ENCODE data around the gene GCLC. TPM values are rescaled to one million over a fixed set of nuclear protein-coding genes. Genes with fewer than 3 reads are reported as not detected.

The GCLC gene
- total and polyA plus RNA-seq, 5 donors from 2014 or later, result 8.0 to 19.9 (median 9.6) TPM

DNA sequence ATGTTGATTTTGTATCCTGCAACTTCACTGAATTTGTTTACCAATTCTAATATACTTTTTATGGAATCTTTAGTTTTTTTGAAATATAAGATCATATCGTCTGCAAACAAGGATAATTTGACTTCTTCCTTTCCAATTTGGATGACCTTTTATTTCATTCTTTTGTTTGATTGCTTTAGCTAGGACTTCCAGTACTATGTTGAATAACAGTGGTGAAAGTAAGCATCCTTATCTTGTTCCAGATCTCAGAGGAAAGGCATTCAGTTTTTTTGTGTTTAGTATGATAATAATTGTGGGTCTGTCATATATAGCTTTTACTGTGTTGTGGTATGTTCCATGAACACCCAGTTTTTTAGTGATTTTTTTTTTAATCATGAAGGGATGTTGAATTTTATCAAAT is 75.7 kb downstream of the GCLC start:
- no peaks in the 10 kb centered on the region for H3K4me1 ChIP-seq (ENCODE audit: control insufficient read depth, insufficient read depth, low read length, poor library complexity, severe bottlenecking)
- no peaks in the 10 kb centered on the region for H3K36me3 ChIP-seq (ENCODE audit: control insufficient read depth, insufficient read depth, low read length)
- H3K27ac Mint-ChIP-seq, result no peak overlapping the region
- peaks cover 0 to 4% (median 0%) of the 10 kb centered on the region in 4 donors for H3K4me1 Mint-ChIP-seq
- H3K4me3 ChIP-seq (ENCODE audit: low read depth, low read length), result no peak overlapping the region
- no peaks in the 10 kb centered on the region for H3K9me3 ChIP-seq (ENCODE audit: control insufficient read depth in 2 of 2, low read length in 2 of 2)
- peaks cover 22% of the 10 kb centered on the region for H3K27me3 Mint-ChIP-seq
- no peak for ATAC-seq (ENCODE audit: low read depth in 2 of 2)
- H3K27ac ChIP-seq (ENCODE audit: insufficient read depth, low read length, poor library complexity, severe bottlenecking), result no peak overlapping the region
- H3K4me3 Mint-ChIP-seq, result no peak overlapping the region
- peaks cover 2% of the 10 kb centered on the region for H3K27me3 ChIP-seq (ENCODE audit: control insufficient read depth, insufficient read depth, low read length)
- H3K36me3 Mint-ChIP-seq, result no peaks in the 10 kb centered on the region
- DNase-seq, result no peak
- H3K9me3 Mint-ChIP-seq, result no peaks in the 10 kb centered on the region

DNA sequence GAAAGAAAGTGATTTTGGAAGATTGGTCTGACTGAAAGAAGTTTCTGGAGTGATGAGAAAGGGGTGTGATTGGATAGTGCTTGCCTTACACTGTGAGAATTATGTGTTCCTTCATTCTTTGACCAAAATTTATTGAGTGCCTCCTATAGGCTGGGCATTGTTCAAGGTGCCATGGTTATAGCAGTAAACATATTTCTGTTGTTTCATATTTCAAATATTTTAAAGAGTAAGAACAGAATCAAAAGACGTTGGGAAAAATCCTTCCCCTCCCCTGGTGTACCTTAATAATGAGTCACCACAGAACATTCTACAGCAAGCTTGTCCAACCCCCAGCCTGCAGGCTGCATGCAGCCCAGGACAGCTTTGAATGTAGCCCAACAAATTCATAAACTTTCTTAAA is 78.6 kb downstream of the GCLC start:
- Mint-ChIP-seq H3K4me1 (peaks cover 0 to 4% (median 0%) of the 10 kb centered on the region in 4 donors), H3K36me3 (no peaks in the 10 kb centered on the region), H3K27ac (peak overlapping the region in 1 of 3 donors; percentile 12), H3K9me3 (no peaks in the 10 kb centered on the region), H3K4me3 (no peak overlapping the region), H3K27me3 (peaks cover 22% of the 10 kb centered on the region)
- DNase-seq (no peak), ATAC-seq (ENCODE audit: low read depth in 2 of 2) (no peak)
- H3K27ac ChIP-seq (ENCODE audit: insufficient read depth, low read length, poor library complexity, severe bottlenecking), result no peak overlapping the region
- H3K4me1 ChIP-seq (ENCODE audit: control insufficient read depth, insufficient read depth, low read length, poor library complexity, severe bottlenecking), result no peaks in the 10 kb centered on the region
- H3K4me3 ChIP-seq (ENCODE audit: low read depth, low read length), result no peak overlapping the region
- no peaks in the 10 kb centered on the region for H3K36me3 ChIP-seq (ENCODE audit: control insufficient read depth, insufficient read depth, low read length)
- no peaks in the 10 kb centered on the region for H3K9me3 ChIP-seq (ENCODE audit: control insufficient read depth in 2 of 2, low read length in 2 of 2)
- peaks cover 2% of the 10 kb centered on the region for H3K27me3 ChIP-seq (ENCODE audit: control insufficient read depth, insufficient read depth, low read length)

DNA sequence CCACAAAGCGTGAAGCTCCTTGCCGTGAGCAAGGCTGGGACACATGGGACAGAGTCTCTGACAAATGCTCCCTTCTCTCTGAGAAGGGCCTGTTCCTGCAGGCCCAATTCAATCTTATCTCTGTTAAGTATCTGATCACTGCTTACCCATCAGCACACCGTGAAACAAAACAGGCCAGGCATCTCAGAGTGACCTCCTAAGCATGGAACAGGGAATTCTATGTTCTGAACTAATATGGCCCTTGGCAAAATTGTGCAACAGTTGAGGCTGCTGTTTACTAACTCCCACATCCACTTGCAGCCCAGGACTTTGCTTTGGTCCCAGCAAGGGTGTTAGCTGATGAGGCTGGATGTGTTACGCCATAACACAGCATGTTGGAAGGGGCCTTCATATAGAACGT is 79.2 kb downstream of the GCLC start:
- no peak overlapping the region for H3K27ac Mint-ChIP-seq
- H3K27me3 Mint-ChIP-seq, result peaks cover 22% of the 10 kb centered on the region
- H3K4me3 Mint-ChIP-seq, result no peak overlapping the region
- no peak overlapping the region for H3K27ac ChIP-seq (ENCODE audit: insufficient read depth, low read length, poor library complexity, severe bottlenecking)
- ATAC-seq (ENCODE audit: low read depth in 2 of 2), result no peak
- H3K36me3 ChIP-seq (ENCODE audit: control insufficient read depth, insufficient read depth, low read length), result no peaks in the 10 kb centered on the region
- H3K4me3 ChIP-seq (ENCODE audit: low read depth, low read length), result no peak overlapping the region
- H3K36me3 Mint-ChIP-seq, result no peaks in the 10 kb centered on the region
- peaks cover 0 to 4% (median 0%) of the 10 kb centered on the region in 4 donors for H3K4me1 Mint-ChIP-seq
- no peaks in the 10 kb centered on the region for H3K9me3 ChIP-seq (ENCODE audit: control insufficient read depth in 2 of 2, low read length in 2 of 2)
- no peak for DNase-seq
- H3K9me3 Mint-ChIP-seq, result no peaks in the 10 kb centered on the region
- peaks cover 2% of the 10 kb centered on the region for H3K27me3 ChIP-seq (ENCODE audit: control insufficient read depth, insufficient read depth, low read length)
- no peaks in the 10 kb centered on the region for H3K4me1 ChIP-seq (ENCODE audit: control insufficient read depth, insufficient read depth, low read length, poor library complexity, severe bottlenecking)

DNA sequence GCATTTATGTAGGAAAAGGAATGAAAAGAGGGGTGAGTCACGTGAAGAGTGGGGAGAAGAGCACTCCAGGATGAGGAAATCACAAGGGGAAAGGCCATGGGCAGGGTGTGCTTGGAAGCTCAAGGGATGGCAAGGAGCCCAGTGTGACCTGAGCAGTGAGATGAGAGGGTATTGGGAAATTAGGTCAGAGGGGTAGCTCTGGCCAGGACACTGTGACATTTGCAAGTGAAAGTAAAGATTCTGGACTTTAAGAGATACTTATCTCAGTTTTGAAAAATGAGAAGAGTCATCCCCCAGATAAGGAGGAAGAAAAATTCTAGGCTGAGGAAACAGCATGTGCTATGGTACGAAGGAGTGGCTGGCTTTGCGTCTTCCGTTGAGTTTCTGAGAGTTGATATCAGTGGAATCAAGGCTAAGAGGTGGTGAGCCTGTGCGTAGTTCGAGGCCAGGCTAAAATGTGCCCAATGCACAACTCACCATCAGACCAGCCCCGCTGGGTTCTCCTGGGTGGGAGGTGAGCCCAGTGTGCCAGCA is 79.9 kb downstream of the GCLC start:
- H3K4me1 ChIP-seq (ENCODE audit: control insufficient read depth, insufficient read depth, low read length, poor library complexity, severe bottlenecking), result no peaks in the 10 kb centered on the region
- no peak overlapping the region for H3K27ac ChIP-seq (ENCODE audit: insufficient read depth, low read length, poor library complexity, severe bottlenecking)
- H3K27me3 ChIP-seq (ENCODE audit: control insufficient read depth, insufficient read depth, low read length), result peaks cover 2% of the 10 kb centered on the region
- Mint-ChIP-seq H3K27ac (no peak overlapping the region), H3K9me3 (no peaks in the 10 kb centered on the region), H3K4me1 (peaks cover 0 to under 1% (median 0%) of the 10 kb centered on the region in 4 donors), H3K36me3 (no peaks in the 10 kb centered on the region), H3K27me3 (peaks cover 18% of the 10 kb centered on the region), H3K4me3 (no peak overlapping the region)
- ATAC-seq (ENCODE audit: low read depth in 2 of 2) (no peak), DNase-seq (no peak)
- no peaks in the 10 kb centered on the region for H3K9me3 ChIP-seq (ENCODE audit: control insufficient read depth in 2 of 2, low read length in 2 of 2)
- H3K4me3 ChIP-seq (ENCODE audit: low read depth, low read length), result no peak overlapping the region
- H3K36me3 ChIP-seq (ENCODE audit: control insufficient read depth, insufficient read depth, low read length), result no peaks in the 10 kb centered on the region

DNA sequence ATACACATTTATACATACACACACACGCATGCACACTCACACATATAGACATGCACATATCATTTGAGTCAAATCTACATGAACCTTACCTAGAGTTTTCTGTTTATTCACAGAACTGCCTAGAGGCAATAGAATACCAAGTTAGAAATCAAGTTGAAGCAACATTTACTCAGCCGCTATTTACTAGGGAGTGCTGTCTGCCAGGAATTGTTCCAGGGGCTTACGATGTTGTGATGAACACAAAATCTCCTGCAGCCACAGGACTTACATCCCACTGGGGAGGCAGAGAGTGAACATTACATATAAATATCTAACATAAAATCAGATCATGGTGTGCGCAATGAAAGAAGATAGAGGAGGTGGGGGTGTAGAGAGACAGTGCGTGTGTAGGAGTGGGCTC is 80.4 kb downstream of the GCLC start:
- Mint-ChIP-seq H3K4me3 (no peak overlapping the region), H3K4me1 (no peaks in the 10 kb centered on the region), H3K36me3 (no peaks in the 10 kb centered on the region), H3K27ac (no peak overlapping the region), H3K9me3 (no peaks in the 10 kb centered on the region), H3K27me3 (peaks cover 13% of the 10 kb centered on the region)
- Histone ChIP-seq H3K9me3 (ENCODE audit: control insufficient read depth in 2 of 2, low read length in 2 of 2) (no peaks in the 10 kb centered on the region), H3K4me1 (ENCODE audit: control insufficient read depth, insufficient read depth, low read length, poor library complexity, severe bottlenecking) (no peaks in the 10 kb centered on the region), H3K27me3 (ENCODE audit: control insufficient read depth, insufficient read depth, low read length) (peaks cover 1% of the 10 kb centered on the region), H3K4me3 (ENCODE audit: low read depth, low read length) (no peak overlapping the region), H3K36me3 (ENCODE audit: control insufficient read depth, insufficient read depth, low read length) (no peaks in the 10 kb centered on the region), H3K27ac (ENCODE audit: insufficient read depth, low read length, poor library complexity, severe bottlenecking) (no peak overlapping the region)
- no peak for DNase-seq
- no peak for ATAC-seq (ENCODE audit: low read depth in 2 of 2)

DNA sequence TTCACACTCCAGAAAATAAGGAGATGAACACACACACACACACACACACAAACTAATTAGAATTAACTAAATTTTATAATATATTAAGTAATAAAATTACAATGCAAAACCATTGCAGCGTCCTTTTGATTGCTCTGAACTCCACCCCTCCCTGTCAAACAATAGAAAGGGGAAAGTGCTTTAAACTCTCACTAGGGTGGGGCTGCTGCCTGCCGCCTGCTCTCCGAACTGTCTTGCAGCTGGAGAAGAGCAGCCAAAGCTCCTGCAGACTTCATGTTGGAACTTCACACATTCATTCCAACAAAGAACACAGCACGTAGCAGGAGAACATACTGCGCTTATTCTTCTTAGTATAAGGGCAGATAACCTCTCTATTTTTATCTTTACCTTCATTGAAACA is 83.2 kb downstream of the GCLC start:
- Histone ChIP-seq H3K4me3 (ENCODE audit: low read depth, low read length) (no peak overlapping the region), H3K9me3 (ENCODE audit: control insufficient read depth in 2 of 2, low read length in 2 of 2) (no peaks in the 10 kb centered on the region), H3K27ac (ENCODE audit: insufficient read depth, low read length, poor library complexity, severe bottlenecking) (no peak overlapping the region), H3K36me3 (ENCODE audit: control insufficient read depth, insufficient read depth, low read length) (no peaks in the 10 kb centered on the region), H3K4me1 (ENCODE audit: control insufficient read depth, insufficient read depth, low read length, poor library complexity, severe bottlenecking) (no peaks in the 10 kb centered on the region), H3K27me3 (ENCODE audit: control insufficient read depth, insufficient read depth, low read length) (no peaks in the 10 kb centered on the region)
- no peaks in the 10 kb centered on the region for H3K4me1 Mint-ChIP-seq
- DNase-seq (no peak), ATAC-seq (ENCODE audit: low read depth in 2 of 2) (no peak)
- no peak overlapping the region for H3K27ac Mint-ChIP-seq
- peaks cover 6% of the 10 kb centered on the region for H3K27me3 Mint-ChIP-seq
- H3K36me3 Mint-ChIP-seq, result no peaks in the 10 kb centered on the region
- no peaks in the 10 kb centered on the region for H3K9me3 Mint-ChIP-seq
- no peak overlapping the region for H3K4me3 Mint-ChIP-seq

DNA sequence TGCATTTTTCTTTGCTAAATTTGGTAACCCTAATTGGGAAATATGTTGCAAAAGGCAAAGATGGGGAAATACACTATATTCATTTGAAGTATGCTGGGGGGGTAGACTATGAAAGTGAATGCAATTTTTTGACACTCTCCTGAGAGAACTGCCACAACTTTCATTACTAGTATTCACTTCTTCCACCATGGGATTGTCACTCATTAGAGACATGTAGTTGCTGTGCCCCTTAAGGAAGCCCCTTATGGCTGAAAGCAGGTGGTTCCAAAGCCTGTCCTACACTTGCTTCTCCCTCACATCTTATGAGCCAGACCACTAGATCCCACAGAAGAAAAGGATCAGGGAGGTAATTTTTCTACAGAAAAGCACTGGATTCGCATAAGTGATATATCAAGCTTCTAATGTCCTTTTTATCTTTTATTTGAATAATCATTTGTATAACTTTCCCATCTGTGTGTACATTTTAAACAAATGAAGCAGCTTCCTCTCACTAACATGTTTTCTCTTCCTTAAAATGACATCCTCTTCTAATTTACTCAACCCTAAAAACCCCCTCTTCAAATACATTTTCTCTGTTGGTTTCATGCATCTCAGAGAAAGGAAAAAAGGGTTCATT is 83.8 kb downstream of the GCLC start:
- ATAC-seq (ENCODE audit: low read depth in 2 of 2) (no peak), DNase-seq (no peak)
- Mint-ChIP-seq H3K27ac (no peak overlapping the region), H3K9me3 (peaks cover 0 to 3% (median 0%) of the 10 kb centered on the region in 7 donors), H3K27me3 (peaks cover 6% of the 10 kb centered on the region), H3K4me1 (no peaks in the 10 kb centered on the region), H3K4me3 (no peak overlapping the region), H3K36me3 (peaks cover 3% of the 10 kb centered on the region)
- Histone ChIP-seq H3K36me3 (ENCODE audit: control insufficient read depth, insufficient read depth, low read length) (no peaks in the 10 kb centered on the region), H3K9me3 (ENCODE audit: control insufficient read depth in 2 of 2, low read length in 2 of 2) (no peaks in the 10 kb centered on the region), H3K4me1 (ENCODE audit: control insufficient read depth, insufficient read depth, low read length, poor library complexity, severe bottlenecking) (no peaks in the 10 kb centered on the region), H3K27me3 (ENCODE audit: control insufficient read depth, insufficient read depth, low read length) (no peaks in the 10 kb centered on the region), H3K4me3 (ENCODE audit: low read depth, low read length) (no peak overlapping the region), H3K27ac (ENCODE audit: insufficient read depth, low read length, poor library complexity, severe bottlenecking) (no peak overlapping the region)
